Measurements from ENCODE around the gene OLFML2B. TPM values are rescaled to one million over a fixed set of nuclear protein-coding genes. Genes with fewer than 3 reads are reported as not detected.

OLFML2B gene
- polyA plus RNA-seq, 1 of the 3 experiments (the other 2 are of a cell fraction): 7.3 TPM

GRCh38 chr1:162059721-162060120, 36.1 kb upstream of the OLFML2B start:
- ChIA-PET POLR2A (no interaction called here), CTCF (interaction anchor here (5.3 kb wide), 1 partner anchor 332 kb away, joined by 20 read pairs; no protein-coding TSS in a partner anchor)
- H3K4me1 ChIP-seq (ENCODE audit: control insufficient read depth in 1 of 2, insufficient read depth in 2 of 2, low read depth in 1 of 2, low read length in 1 of 2): peaks cover 15 to 21% of the 10 kb centered on the region in 2 experiments; a peak in 3 of 4 replicates
- no peaks in the 10 kb centered on the region for H4K20me1 ChIP-seq (ENCODE audit: insufficient read depth)
- no peak overlapping the region for H3K4me3 ChIP-seq (ENCODE audit: low read depth in 2 of 2, low read length in 1 of 2)
- H3K9me2 ChIP-seq: no peaks in the 10 kb centered on the region
- no peak overlapping the region for H3K27ac ChIP-seq (ENCODE audit: low read depth in 2 of 2, low read length in 1 of 2)
- H3K27me3 ChIP-seq (ENCODE audit: insufficient read depth): no peaks in the 10 kb centered on the region; the same call in 1 of the 2 replicates
- no peaks in the 10 kb centered on the region for H3K9me3 ChIP-seq
- peaks cover 8% of the 10 kb centered on the region for H3F3A ChIP-seq (replicated peaks; ENCODE audit: insufficient read depth)
- TF ChIP-seq JUND (IDR thresholded peaks at IDR 0.05): no peak
- no peak for TF ChIP-seq REST (IDR thresholded peaks at IDR 0.05; ENCODE audit: low read depth, low read length)
- TF ChIP-seq CTCF (IDR thresholded peaks at IDR 0.05): no peak
- no peak for TF ChIP-seq GATA2 (CRISPR knock-in tag; IDR thresholded peaks at IDR 0.05)
- TF ChIP-seq POLR2AphosphoS5 (IDR thresholded peaks at IDR 0.05; ENCODE audit: low read depth, low read length): no peak
- TF ChIP-seq RAD21 (IDR thresholded peaks at IDR 0.05; ENCODE audit: low read length): no peak
- no peak for TF ChIP-seq ZBTB33 (IDR thresholded peaks at IDR 0.05; ENCODE audit: borderline replicate concordance, low read depth)
- TF ChIP-seq SMC3 (IDR thresholded peaks at IDR 0.05; ENCODE audit: low read depth, low read length): no peak
- TF ChIP-seq FOSL2 (IDR thresholded peaks at IDR 0.05; ENCODE audit: borderline replicate concordance, low read depth): no peak
- TF ChIP-seq MAX (IDR thresholded peaks at IDR 0.05; ENCODE audit: low read depth): no peak
- TF ChIP-seq SIN3A (IDR thresholded peaks at IDR 0.05; ENCODE audit: borderline replicate concordance, low read depth, low read length): no peak
- no peak for TF ChIP-seq MEF2A (IDR thresholded peaks at IDR 0.05; ENCODE audit: borderline replicate concordance, low read depth)
- no peak for TF ChIP-seq RFX5 (IDR thresholded peaks at IDR 0.05; ENCODE audit: low read length)
- no peak for TF ChIP-seq FOXM1 (IDR thresholded peaks at IDR 0.05; ENCODE audit: low read depth)
- no peak for TF ChIP-seq YY1 (IDR thresholded peaks at IDR 0.05; ENCODE audit: low read depth)
- no peak for TF ChIP-seq MXI1 (IDR thresholded peaks at IDR 0.05; ENCODE audit: low read depth, low read length)
- 53% methylated on average over 3 of the region's 3 CpGs for WGBS (ENCODE audit: low lambda C conversion rate)
- H3K36me3 ChIP-seq (replicated peaks in 1 of 2; ENCODE audit: control insufficient read depth in 1 of 2, insufficient read depth in 2 of 2, low read length in 1 of 2): no peaks in the 10 kb centered on the region
- no peak overlapping the region for H3K4me2 ChIP-seq
- H3K9ac ChIP-seq: no peak overlapping the region
- no peak overlapping the region for H2AFZ ChIP-seq (ENCODE audit: low read depth)
- no peak for DNase-seq
- no peaks in the 10 kb centered on the region for H3K79me2 ChIP-seq (ENCODE audit: insufficient read depth)

Measured in SK-N-SH (cell line).